Erythroblast (primary cell): ENCODE results near the gene SYMPK.

Experiments
- DNase-seq, 2 experiments: peaks; one replicate each; lab custom pipeline; 2025; lab: John Stamatoyannopoulos, UW
- GATA1 ChIP-seq: IDR thresholded peaks from 2 replicates; pipeline ENCODE4 v1.6.1; 2011; ENCODE audit warnings: low read depth, mild to moderate bottlenecking, control low read depth, low read length, moderate library complexity
- POLR2A ChIP-seq: IDR thresholded peaks from 2 replicates; pipeline ENCODE4 v1.6.1; 2011; ENCODE audit warnings: mild to moderate bottlenecking, low read length

The SYMPK gene

GRCh38 chr19:45772912-45773311 lies 90.0 kb downstream of the SYMPK start:
- TF ChIP-seq GATA1, result no peak
- TF ChIP-seq POLR2A, result no peak
- DNase-seq, result no peak

- no peak for TF ChIP-seq POLR2A
- TF ChIP-seq GATA1, result no peak
- DNase-seq, result no peak
Measured at GRCh38 chr19:45772130-45772840, 90.7 kb downstream of the SYMPK start.

- no peak for DNase-seq
- no peak for TF ChIP-seq POLR2A
- no peak for TF ChIP-seq GATA1
Measured at GRCh38 chr19:45771311-45771933, 91.5 kb downstream of the SYMPK start.

DNA sequence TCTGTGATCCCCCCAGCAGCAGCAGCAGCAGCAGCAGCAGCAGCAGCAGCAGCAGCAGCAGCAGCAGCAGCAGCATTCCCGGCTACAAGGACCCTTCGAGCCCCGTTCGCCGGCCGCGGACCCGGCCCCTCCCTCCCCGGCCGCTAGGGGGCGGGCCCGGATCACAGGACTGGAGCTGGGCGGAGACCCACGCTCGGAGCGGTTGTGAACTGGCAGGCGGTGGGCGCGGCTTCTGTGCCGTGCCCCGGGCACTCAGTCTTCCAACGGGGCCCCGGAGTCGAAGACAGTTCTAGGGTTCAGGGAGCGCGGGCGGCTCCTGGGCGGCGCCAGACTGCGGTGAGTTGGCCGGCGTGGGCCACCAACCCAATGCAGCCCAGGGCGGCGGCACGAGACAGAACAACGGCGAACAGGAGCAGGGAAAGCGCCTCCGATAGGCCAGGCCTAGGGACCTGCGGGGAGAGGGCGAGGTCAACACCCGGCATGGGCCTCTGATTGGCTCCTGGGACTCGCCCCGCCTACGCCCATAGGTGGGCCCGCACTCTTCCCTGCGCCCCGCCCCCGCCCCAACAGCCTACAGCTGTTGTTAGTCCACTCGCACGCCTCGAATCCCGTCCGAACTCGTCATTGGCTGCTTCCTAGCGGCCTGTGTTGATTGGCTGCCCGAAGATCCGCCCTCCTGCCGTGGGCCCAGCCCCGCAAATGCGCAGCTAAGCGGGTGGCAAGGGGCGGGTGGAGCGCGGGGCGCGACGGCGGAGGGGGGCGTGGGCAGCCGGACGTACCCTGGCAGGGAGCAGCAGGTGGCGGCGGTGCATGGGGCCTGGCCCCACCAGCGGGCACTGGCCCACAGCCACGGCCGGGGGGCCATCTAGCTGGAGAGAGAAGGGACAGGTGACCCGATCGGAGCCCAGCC lies 92.5 kb downstream of the SYMPK start:
- TF ChIP-seq GATA1, result no peak
- peak; percentile 63 for TF ChIP-seq POLR2A
- DNase-seq, result peak; percentile 97 to 98

- peak; percentile 81 to 84 for DNase-seq
Measured at GRCh38 chr19:45769821-45770191, 93.1 kb downstream of the SYMPK start.

DNA sequence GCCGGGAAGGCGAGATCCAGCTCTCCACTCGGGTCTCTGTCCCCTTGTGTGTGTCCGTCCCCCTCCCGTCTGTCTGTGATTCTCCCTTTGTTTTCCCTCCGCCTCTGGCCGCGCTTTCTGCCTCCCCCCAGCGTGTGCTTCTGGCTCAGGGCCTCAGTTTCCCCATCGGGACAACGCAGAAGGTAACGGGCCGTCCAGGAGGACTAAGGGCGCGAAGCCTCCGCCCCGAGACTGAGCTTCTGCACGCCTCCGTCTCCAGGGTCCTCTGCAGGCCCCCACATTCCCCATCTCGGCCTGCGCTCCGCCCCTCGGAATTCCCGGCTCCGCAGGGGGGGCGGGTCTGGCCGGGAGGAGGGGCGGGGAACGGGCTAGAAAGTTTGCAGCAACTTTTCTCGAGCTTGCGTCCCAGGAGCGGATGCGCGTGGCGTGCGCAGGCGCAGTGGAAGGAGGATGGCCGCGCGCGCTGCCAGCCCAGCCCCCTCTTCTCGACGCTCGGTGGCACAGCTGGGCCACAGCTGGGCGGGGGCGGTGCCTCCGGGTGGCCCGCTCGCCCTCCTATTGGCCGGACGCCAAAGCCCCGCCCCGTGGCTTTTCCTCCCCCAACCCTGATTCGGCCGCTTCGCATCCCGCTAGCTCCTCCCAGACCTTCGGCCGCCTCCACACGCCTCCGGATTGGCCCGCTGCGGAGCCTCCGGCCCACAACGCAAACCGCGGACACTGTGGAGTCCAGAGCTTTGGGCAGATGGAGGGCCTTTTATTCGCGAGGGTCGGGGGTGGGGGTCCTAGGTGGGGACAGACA lies 93.8 kb downstream of the SYMPK start, which contains the start of gene SIX5:
TSS of gene SIX5 (minus strand) at position 269 of the 799 bp plus-strand sequence. CDS start 408 bp downstream, outside the sequence.
- DNase-seq, result peak; percentile 98 to 99
- no peak for TF ChIP-seq GATA1
- peak; percentile 42 for TF ChIP-seq POLR2A

More at GRCh38 chr19:45769821-45770191, 93.1 kb downstream of the SYMPK start:
- no peak for TF ChIP-seq GATA1
- TF ChIP-seq POLR2A, result no peak

DNA sequence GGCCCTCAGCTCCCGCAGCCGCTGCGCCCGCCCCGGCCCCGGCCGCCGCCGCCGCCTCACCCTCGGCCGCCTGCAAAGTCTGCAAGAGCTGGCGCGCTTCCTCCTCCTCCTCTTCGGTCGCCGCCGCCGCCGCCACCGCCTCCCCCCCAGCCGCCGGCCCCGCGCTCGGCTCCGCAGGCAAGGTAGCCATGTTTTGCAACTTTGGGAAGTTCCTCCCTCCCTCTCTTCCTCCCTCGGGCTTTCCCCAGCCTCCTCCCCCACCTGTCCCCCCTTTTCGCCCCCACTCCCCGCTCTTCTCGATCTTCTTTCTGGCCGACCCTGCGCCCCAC lies 94.3 kb downstream of the SYMPK start:
- peak; percentile 70 to 72 for DNase-seq
- TF ChIP-seq GATA1 (no peak), POLR2A (no peak)

DNA sequence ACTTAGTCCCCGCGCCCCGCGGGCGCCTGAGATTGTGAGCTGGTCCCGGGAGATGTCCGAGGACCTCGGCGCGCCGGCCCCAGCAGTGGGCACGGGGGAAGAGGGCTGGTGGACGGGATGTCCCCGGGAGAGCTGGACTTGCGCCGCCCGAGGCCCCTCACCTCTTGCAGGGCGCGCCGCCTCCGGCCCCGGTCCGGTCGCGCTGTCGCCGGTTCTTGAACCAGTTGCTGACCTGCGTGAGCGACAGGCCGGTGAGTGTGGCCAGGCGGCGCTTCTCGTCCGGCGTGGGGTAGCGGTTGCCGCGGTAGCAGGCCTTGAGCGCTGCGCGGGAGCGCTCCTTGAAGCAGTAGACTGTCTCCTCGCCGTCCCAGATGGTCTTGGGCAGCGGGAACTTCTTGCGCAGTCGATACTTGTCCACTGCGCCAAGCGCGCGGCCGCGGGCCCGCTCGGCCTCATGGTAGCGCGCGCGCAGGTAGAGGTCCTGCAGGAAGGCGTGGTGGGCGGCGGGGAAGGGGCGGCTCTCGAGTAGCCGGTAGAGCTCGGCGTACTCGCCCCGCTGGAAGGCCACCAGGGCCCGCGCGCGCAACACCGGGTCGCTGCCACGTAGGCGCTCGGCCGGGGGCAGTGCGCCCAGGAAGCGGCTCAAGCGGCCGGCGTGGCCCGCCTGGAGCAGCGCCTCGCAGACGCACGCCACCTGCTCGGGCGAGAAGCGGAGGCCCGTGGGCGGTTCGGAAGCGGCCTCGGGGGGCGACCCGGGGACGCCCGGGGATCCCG lies 94.9 kb downstream of the SYMPK start:
- peak; percentile 66 to 70 for DNase-seq
- TF ChIP-seq POLR2A (no peak), GATA1 (no peak)

DNA sequence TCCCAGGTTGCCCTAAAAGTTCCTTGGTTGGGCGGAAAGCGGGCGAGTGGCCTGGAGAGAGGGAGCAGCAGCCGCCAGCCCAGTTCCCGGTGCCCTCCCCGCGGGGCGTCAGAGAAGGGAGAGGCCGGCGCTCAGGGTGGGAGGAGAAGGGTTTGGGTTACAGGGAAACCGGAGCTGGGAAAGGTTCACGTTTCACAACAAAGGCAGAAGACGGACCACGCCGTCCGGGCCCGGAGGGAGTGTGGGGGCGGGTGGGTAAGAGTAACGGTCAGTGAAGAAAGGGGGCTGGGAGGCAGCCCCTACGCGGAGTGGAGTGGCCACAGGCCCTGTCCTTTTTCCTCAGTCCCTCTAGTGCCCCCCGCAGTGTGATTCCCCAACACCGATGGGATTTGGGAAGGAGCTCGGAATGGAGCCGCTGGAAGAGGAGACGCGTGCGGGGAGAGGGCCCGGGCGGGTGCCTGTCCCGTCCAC lies 95.5 kb downstream of the SYMPK start:
- DNase-seq, result no peak
- no peak for TF ChIP-seq POLR2A
- TF ChIP-seq GATA1, result no peak

- DNase-seq, result no peak
- TF ChIP-seq GATA1, result no peak
- TF ChIP-seq POLR2A, result no peak
Measured at GRCh38 chr19:45766869-45767346, 96.0 kb downstream of the SYMPK start.

- no peak for TF ChIP-seq POLR2A
- TF ChIP-seq GATA1, result no peak
- DNase-seq, result no peak
Measured at GRCh38 chr19:45766296-45766868, 96.6 kb downstream of the SYMPK start.
